GM12891 (cell line): ENCODE data around the gene NEMP1.

ENCODE experiments used
- POLR2A ChIP-seq: IDR thresholded peaks from 2 replicates; pipeline ENCODE4 v1.6.1; 2011; ENCODE audit warnings: low read depth, low read length, control low read depth
- POLR2AphosphoS5 ChIP-seq: IDR thresholded peaks from 2 replicates; pipeline ENCODE4 v1.6.1; 2011; ENCODE audit warnings: low read depth, low read length, control low read depth
- SPI1 ChIP-seq: IDR thresholded peaks from 2 replicates; pipeline ENCODE4 v1.6.1; 2011; ENCODE audit warnings: low read depth, low read length, control low read depth
- TAF1 ChIP-seq: IDR thresholded peaks from 2 replicates; pipeline ENCODE4 v1.6.1; 2011; ENCODE audit warnings: low read depth, low read length, control low read depth

DNA sequence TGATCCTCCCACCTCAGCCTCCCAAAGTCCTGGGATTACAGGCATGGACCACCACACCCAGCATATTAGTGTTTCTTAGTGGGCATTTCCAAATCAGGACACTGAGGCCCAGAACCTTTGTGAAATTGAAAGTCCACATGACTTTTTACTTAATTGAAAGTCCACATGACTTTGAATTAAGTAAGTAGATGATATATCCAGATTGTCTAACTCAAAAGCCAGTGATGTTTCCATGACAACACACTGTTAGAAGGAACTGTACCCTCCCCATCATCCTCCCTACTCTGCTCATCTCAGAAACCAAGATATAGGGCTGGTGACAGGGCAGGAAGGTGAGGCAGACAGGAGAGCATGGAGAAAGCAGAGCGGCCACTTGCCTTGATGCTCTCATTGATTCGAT is 35.9 kb downstream of the NEMP1 start:
- TF ChIP-seq POLR2A (no peak), POLR2AphosphoS5 (no peak), TAF1 (no peak), SPI1 (no peak)
